GM19238 (cell line): ENCODE measurements around the gene ANOS1.
"Not testable (repeated sequence)": the region's sequence is repeated elsewhere in the genome, so short reads cannot be mapped to it uniquely, and the experiment has no call there.

Experiments
- DNase-seq: peaks from one replicate; pipeline ENCODE4 v3.0.0; 2011; ENCODE audit warnings: low spot score; ENCODE audit not compliant: insufficient read length

The ANOS1 gene

DNA sequence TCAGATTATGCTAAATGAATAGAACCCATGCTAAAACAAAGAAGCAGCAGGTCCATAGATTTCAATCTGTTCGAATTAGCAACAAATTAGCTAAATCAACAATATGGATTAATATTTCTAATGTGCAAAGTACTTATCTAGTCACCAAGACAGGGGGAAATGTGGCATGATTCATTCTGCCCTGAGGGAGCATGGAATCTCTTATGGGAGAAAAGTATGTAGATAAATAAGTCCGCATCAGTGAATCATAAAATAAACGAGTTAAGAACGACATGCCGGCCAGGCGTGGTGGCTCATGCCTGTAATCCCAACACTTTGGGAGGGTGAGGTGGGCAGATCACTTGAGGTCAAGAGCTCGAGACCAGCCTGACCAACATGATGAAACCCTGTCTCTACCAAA is 102.1 kb downstream of the ANOS1 start:
- DNase-seq = no peak

DNA sequence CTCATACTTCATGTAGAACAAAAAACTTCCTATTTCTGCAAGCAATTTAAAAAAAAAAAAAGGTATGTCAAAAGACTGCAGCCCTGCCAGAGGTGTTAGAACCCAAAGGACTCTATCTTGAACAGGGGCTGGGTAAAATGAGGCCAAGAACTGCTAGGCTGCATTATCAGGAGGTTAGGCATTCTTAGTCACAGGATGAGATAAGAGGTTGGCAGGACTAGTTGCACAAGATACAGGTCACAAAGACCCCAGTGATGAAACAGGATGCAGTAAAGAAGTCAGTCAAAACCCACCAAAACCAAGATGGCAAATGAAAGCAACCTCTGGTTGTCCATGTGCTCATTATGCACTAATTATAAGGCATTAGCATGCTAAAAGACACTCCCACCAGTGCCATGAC is 104.1 kb downstream of the ANOS1 start:
- no peak for DNase-seq

DNA sequence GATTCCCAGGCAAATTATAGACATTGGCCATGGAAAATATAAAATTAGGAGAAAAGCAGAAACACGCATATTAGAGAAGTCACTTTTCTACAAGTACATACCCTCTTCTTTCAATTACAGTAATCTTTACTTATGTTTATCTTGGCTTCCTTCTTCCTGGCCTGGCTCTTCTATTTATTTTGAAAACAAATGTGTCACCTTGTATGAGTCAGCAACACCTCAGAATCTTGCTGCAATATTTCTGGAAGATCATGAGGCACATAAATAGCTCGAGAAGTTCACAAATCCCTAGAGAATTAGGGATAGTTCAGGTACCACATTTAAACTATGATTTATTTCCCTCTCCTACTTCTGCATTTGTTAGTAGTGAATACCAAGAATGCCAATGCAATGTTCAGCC is 124.6 kb downstream of the ANOS1 start:
- DNase-seq = no peak

DNA sequence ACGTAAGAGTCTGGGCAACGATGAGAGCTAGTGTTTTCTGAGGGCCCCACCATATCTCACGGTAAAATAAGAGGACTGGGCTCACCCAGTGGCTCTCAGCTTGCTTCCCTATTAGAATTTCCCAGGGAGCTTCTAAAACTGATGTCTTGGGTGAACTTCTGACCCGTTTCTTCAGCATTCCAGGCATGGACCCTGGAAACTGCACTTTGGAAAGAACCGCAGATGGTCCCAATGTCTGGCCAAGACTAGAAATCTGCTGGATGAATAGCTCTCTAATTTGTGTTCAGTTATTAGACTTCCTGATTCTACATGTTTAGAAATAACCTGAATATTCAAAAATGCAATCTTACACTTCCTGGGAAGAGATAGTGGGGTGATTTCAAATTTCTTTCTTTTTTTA is 127.8 kb downstream of the ANOS1 start:
- no peak for DNase-seq

DNA sequence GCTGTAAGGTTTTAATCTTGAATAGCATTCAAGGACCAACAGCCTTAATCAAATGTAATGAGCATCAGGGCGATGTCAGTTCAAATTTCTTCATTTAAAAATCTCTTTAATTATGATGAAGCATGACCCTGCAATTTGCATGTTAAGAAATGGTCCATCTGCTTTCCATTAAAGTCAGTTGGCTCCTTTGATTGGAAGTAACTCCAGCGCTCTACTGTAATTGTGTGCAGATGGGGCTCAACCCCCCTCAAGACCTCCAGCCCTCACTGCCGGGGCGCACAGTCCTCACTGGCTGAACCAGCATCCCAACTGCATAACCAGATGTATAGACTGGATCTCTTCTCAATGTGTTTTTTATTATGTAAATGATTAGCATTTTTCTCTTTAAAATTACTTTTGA is 140.4 kb downstream of the ANOS1 start:
- no peak for DNase-seq

DNA sequence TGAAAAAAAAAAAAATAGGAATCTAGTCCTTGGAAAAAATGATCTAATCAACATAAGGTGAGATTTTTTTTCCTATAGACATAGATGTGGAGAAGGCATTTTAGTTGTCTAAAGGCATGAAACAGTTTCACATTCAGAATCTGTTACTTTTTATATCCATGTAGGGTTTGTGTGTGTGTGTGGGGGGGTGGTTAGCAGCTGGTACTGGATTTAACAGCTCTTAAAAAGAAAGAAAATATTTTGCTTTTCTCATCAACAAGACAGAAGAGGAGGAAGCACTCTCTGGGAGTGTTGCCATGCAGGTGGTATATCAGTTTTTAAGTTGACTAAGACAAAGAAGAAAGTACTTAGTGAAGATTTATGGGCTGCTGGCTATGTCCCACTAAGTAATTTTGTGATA is 145.0 kb downstream of the ANOS1 start:
- DNase-seq = no peak

DNA sequence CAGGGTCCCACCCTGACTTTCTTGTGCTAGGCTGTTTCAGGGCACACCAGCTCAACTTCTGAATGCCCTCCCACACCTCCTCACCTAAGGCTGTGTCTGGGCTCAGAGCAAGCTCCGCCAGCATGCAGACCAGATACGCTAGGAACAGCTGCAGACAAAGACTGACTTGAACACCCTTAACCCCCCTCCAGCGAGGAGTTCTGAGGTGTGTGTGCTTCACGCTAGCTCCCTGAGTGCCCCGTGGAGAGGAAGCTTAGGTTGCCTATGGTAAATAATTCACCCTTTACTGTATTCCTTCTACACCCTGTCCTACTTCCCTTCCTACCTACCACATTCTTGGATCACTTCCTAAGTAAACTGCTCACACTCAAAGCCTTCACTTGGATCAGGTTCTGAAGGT is 152.3 kb downstream of the ANOS1 start:
- DNase-seq = no peak

DNA sequence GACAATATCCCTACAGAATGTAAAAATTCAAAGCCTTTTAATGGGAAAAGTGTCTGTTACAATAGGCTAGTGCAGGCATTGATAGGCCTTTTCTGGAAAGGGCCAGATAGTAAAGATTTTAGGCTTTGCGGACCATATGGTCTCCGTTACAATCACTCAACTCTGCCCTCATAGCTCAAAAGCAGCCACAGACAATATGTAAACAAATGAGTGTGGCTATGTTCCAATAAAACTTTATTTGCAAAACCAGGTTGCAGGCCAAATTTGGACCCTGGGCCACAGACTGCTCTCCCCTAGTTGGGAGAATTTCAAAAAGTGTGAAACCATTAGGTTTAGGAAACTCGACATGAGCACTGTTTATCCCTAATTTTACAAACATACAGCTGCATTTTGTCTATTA is 155.1 kb downstream of the ANOS1 start:
- no peak for DNase-seq

DNA sequence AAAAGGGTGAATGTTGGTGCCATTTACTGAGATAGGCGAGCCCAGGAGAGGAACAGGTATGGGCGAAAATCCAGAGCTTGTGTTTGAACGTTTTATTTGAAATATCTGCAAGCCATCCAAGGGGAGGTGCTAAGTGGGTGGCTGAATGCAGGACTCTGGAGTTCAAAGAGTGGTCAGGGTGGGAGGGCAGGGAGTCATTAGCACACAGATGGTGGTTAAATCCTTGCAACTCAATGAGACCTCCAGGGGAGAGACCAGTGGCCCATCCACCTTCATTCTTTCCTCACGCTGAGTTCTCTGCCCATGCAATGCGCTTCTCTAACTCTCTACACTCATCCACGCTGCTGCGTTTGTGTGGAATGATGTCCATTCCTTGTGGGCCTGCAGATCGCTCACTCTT is 166.2 kb downstream of the ANOS1 start:
- DNase-seq = no peak

DNA sequence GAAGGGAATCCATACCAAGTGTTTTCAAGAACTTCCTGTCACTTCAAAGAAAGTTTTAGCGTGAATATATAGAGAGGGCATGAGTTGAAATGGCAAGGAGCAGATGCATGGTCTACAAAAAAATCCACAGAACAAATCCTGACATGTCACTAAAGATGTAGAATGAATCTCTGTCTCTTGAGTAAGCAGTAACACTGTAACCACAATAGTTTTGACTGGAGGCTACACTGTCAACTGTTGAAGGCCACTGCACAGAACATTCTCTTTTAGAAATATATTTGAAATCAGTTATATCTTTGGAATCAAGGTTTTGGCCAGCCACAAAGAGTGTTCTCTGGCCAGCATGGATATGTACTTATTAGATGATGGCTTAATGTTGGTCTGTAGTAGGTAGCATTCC is 183.5 kb downstream of the ANOS1 start:
- no peak for DNase-seq

DNA sequence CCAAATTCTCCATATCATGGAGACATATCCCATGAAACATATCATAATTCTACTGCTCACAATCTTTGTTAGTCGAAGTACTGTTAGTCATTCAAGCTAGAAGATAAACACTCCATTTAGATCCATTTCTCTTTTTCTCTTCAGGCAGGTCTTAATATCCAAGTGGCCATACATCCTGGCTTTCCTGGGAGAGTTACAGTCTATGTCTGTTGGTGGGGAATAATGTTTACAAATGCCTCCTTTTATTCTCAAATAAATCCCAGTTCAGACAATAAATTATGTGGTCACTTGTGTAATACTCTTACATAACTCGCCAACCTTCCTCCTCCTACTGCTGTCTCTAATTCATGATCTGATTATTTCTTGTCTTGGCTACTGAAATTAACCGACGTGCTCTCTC is 185.2 kb downstream of the ANOS1 start:
- no peak for DNase-seq

DNA sequence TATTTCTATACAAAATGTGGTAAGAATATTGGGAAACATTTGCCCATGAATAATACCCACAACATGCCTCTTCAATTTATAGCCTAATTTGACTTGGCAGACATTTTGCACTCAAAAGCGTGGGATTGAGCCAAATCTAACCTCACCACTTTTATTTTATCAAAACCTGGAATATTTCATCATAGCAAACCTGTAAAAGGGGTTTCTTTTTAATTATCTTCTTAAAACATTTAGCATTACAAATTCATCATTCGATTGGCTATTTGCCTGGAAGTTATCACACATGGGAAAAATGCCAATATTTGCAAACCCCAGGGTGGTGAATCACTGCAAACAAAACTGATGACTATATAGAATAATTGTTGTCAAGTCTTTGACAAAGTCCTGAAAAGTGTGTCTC is 211.1 kb downstream of the ANOS1 start:
- no peak for DNase-seq

DNA sequence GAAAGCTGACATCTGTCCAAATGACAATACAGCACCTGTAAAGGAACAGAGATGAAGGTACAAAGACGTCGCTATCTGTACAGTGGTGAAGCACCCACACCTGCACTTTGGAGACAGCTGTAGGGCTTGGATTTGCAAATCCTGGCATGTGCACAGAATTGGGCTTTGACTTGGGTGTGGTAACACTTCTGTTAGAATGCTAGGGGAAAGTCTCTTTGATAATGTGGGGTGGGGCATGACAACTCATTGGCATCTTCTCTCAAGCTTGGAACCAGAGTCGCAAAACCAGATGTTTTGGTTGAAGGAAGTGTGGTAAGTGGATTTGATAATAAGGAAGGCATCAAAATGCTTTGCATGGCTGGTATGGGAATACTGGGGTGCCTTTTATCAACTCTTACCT is 211.8 kb downstream of the ANOS1 start:
- no peak for DNase-seq

DNA sequence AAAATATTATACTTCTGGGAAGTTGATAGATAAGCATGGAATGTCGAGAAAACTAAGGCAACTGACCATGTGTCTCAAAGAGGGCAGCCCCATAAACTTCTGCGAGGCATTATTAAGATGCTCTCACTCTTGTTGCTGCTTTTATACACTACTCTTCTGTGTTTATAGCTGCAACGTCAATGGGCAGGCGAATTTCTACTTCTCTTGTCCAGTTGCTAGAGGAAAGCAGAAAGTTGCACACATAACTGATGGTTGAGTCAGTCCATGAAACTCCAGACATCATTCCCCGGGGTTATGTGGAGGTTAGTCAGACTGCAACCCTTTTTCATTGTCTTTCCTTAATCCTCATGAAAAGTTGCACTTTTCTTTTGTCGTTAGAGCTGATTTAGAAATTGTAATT is 227.5 kb downstream of the ANOS1 start:
- no peak for DNase-seq

DNA sequence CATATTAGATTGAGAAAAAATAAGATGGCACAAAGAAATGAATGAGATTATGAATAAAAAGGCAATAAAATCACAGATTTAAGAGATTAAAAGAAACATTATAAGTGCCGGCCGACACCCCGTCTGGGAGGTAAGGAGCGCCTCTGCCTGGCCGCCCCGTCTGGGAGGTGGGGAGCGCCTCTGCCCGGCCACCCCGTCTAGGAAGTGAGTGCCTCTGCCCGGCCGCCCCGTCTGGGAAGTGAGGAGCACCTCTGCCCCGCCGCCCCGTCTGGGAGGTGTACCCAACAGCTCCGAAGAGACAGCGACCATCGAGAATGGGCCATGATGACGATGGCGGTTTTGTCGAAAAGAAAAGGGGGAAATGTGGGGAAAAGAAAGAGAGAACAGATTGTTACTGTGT is 229.8 kb downstream of the ANOS1 start:
- not testable (repeated sequence) for DNase-seq

DNA sequence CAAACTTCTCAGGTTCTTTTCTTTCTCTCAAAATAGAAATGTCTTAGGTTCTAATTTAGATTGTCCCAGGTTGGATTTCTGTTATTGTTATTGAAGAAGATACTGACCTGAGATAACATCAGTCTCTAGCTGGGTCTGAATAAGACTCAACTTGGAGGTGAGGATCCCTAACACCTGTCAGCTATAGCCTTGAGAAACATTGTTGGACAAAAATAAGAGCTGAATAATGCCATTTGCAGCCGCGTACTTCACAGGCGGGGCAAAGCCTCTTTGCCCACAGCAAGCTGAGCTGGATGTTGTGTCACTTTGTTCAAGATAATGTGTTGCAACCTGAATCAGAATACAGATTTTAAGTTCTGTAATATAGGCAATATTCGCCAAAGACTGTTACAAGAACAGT is 231.7 kb downstream of the ANOS1 start:
- no peak for DNase-seq

DNA sequence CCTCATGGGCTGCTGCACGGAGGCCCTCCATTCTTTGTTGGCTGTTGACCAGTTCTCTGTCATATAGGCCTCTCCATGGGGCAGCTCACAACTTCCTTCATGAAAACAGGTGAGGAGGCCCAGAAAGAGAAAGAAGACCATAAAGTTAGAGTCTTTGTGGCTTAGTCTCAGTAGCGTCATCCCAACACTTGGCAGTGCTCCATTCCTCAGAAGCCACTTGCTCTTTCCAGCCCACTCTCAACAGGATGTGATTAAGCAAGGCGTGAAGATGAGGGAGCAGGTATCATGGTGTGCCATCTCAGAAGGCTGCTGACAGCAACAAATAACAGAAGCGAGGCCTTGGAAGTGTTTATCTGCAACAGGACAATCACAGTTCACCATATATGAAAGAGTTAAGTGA is 236.9 kb downstream of the ANOS1 start:
- DNase-seq = not testable (repeated sequence)

DNA sequence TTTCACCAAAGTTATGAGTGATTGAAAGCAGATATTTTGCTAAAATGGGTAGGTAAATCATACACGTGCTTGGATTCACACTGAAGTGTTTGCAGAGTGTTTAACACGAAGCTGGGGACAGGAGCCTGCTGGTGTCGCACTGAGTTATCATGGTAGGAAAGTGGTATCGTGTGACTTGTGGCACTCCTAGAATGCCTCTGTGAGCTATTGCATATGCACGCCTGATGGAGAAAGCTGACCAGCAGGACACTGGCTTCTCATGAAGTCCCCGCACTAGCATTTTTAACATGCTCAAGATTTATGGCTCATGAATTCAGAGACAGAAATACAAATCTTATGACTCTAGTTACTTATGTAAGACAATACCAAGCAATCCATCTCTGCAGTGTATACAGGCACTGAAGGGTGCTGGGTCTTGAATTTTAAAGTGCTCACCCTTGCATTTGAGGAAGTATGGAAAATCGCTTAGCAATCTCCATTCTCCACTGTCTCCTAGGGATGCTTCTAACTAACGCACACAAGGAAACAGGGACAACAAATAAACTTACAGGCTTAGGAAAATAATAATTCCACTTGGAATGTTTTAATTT is 247.5 kb downstream of the ANOS1 start:
- DNase-seq = no peak
